HEK293 (cell line): ENCODE results near the gene TMEM88.

ENCODE experiments used
- EGR2 ChIP-seq: fragments of 450-650 bp; formaldehyde crosslinking; IDR thresholded peaks from 2 replicates; pipeline ENCODE4 v1.5.1; 2016; ENCODE audit warnings: low read depth, missing biosample characterization, missing genetic modification characterization
- GFI1B ChIP-seq: fragments of 450-650 bp; formaldehyde crosslinking; IDR thresholded peaks from 2 replicates; pipeline ENCODE4 v1.5.1; 2016; ENCODE audit warnings: missing biosample characterization, missing genetic modification characterization
- KLF16 ChIP-seq: fragments of 450-650 bp; formaldehyde crosslinking; IDR thresholded peaks from 2 replicates; pipeline ENCODE4 v1.5.1; 2017; ENCODE audit warnings: missing biosample characterization, missing genetic modification characterization
- KLF8 ChIP-seq: fragments of 450-650 bp; formaldehyde crosslinking; IDR thresholded peaks from 2 replicates; pipeline ENCODE4 v1.5.1; 2016; ENCODE audit warnings: missing biosample characterization, missing genetic modification characterization
- OVOL3 ChIP-seq: fragments of 450-650 bp; formaldehyde crosslinking; IDR thresholded peaks from 2 replicates; pipeline ENCODE4 v1.5.1; 2016; ENCODE audit warnings: missing biosample characterization, missing genetic modification characterization
- SALL2 ChIP-seq: fragments of 450-650 bp; formaldehyde crosslinking; IDR thresholded peaks from 2 replicates; pipeline ENCODE4 v1.5.0; 2017; ENCODE audit warnings: missing biosample characterization, mild to moderate bottlenecking, missing genetic modification characterization, borderline replicate concordance
- YY2 ChIP-seq: fragments of 450-650 bp; formaldehyde crosslinking; IDR thresholded peaks from 2 replicates; pipeline ENCODE4 v1.5.1; 2016; ENCODE audit warnings: missing biosample characterization, missing genetic modification characterization
- ZBTB17 ChIP-seq: fragments of 450-650 bp; formaldehyde crosslinking; IDR thresholded peaks from 2 replicates; pipeline ENCODE4 v1.5.1; 2016; ENCODE audit warnings: missing biosample characterization, missing genetic modification characterization
- ZBTB21 ChIP-seq: fragments of 450-650 bp; formaldehyde crosslinking; IDR thresholded peaks from 2 replicates; pipeline ENCODE4 v1.5.1; 2017; ENCODE audit warnings: missing biosample characterization, missing genetic modification characterization
- ZFP37 ChIP-seq: fragments of 450-650 bp; formaldehyde crosslinking; IDR thresholded peaks from 2 replicates; pipeline ENCODE4 v1.5.1; 2016; ENCODE audit warnings: missing biosample characterization, missing genetic modification characterization
- ZNF133 ChIP-seq: fragments of 450-650 bp; formaldehyde crosslinking; IDR thresholded peaks from 2 replicates; pipeline ENCODE4 v1.5.1; 2016; ENCODE audit warnings: missing biosample characterization, missing genetic modification characterization
- ZNF140 ChIP-seq: fragments of 450-650 bp; formaldehyde crosslinking; IDR thresholded peaks from 2 replicates; pipeline ENCODE4 v1.5.1; 2016; ENCODE audit warnings: missing biosample characterization, missing genetic modification characterization
- ZNF155 ChIP-seq: fragments of 450-650 bp; formaldehyde crosslinking; IDR thresholded peaks from 2 replicates; pipeline ENCODE4 v1.5.1; 2016; ENCODE audit warnings: missing biosample characterization, missing genetic modification characterization
- ZNF157 ChIP-seq: fragments of 450-650 bp; formaldehyde crosslinking; IDR thresholded peaks from 2 replicates; pipeline ENCODE4 v1.5.1; 2016; ENCODE audit warnings: missing biosample characterization, missing genetic modification characterization
- ZNF16 ChIP-seq: fragments of 450-650 bp; formaldehyde crosslinking; IDR thresholded peaks from 2 replicates; pipeline ENCODE4 v1.5.1; 2016; ENCODE audit warnings: low read depth, missing biosample characterization, missing genetic modification characterization
- ZNF19 ChIP-seq: fragments of 450-650 bp; formaldehyde crosslinking; IDR thresholded peaks from 2 replicates; pipeline ENCODE4; 2016; ENCODE audit warnings: missing biosample characterization, missing genetic modification characterization, low read depth
- ZNF2 ChIP-seq: fragments of 450-650 bp; formaldehyde crosslinking; IDR thresholded peaks from 2 replicates; pipeline ENCODE4 v1.5.1; 2016; ENCODE audit warnings: missing biosample characterization, missing genetic modification characterization
- ZNF211 ChIP-seq: fragments of 450-650 bp; formaldehyde crosslinking; IDR thresholded peaks from 2 replicates; pipeline ENCODE4 v1.5.1; 2016; ENCODE audit warnings: low read depth, missing biosample characterization, missing genetic modification characterization
- ZNF248 ChIP-seq: fragments of 450-650 bp; formaldehyde crosslinking; IDR thresholded peaks from 2 replicates; pipeline ENCODE4 v1.5.1; 2017; ENCODE audit warnings: missing biosample characterization, missing genetic modification characterization
- ZNF292 ChIP-seq: fragments of 450-650 bp; formaldehyde crosslinking; IDR thresholded peaks from 2 replicates; pipeline ENCODE4 v1.5.1; 2016; ENCODE audit warnings: low read depth, missing biosample characterization, missing genetic modification characterization, borderline replicate concordance
- ZNF302 ChIP-seq: fragments of 450-650 bp; formaldehyde crosslinking; IDR thresholded peaks from 2 replicates; pipeline ENCODE4 v1.5.1; 2016; ENCODE audit warnings: missing biosample characterization, missing genetic modification characterization, low read depth
- ZNF341 ChIP-seq: fragments of 450-650 bp; formaldehyde crosslinking; IDR thresholded peaks from 2 replicates; pipeline ENCODE4; 2016; ENCODE audit warnings: low read depth, missing biosample characterization, missing genetic modification characterization
- ZNF521 ChIP-seq: fragments of 450-650 bp; formaldehyde crosslinking; IDR thresholded peaks from 2 replicates; pipeline ENCODE4 v1.5.1; 2017; ENCODE audit warnings: missing biosample characterization, mild to moderate bottlenecking, missing genetic modification characterization
- ZNF530 ChIP-seq: fragments of 450-650 bp; formaldehyde crosslinking; IDR thresholded peaks from 2 replicates; pipeline ENCODE4 v1.5.1; 2016; ENCODE audit warnings: low read depth, missing biosample characterization, missing genetic modification characterization
- ZNF548 ChIP-seq: fragments of 450-650 bp; formaldehyde crosslinking; IDR thresholded peaks from 2 replicates; pipeline ENCODE4 v1.5.1; 2016; ENCODE audit warnings: missing biosample characterization, missing genetic modification characterization
- ZNF558 ChIP-seq: fragments of 450-650 bp; formaldehyde crosslinking; IDR thresholded peaks from 2 replicates; pipeline ENCODE4 v1.5.1; 2016; ENCODE audit warnings: missing biosample characterization, missing genetic modification characterization
- ZNF561 ChIP-seq: fragments of 450-650 bp; IDR thresholded peaks from 2 replicates; pipeline ENCODE4 v1.5.1; 2018; ENCODE audit warnings: missing biosample characterization, missing genetic modification characterization, borderline replicate concordance
- ZNF610 ChIP-seq: fragments of 450-650 bp; formaldehyde crosslinking; IDR thresholded peaks from 2 replicates; pipeline ENCODE4 v1.5.1; 2016; ENCODE audit warnings: missing biosample characterization, missing genetic modification characterization, borderline replicate concordance
- ZNF623 ChIP-seq: fragments of 450-650 bp; formaldehyde crosslinking; IDR thresholded peaks from 2 replicates; pipeline ENCODE4 v1.5.1; 2016; ENCODE audit warnings: missing biosample characterization, missing genetic modification characterization
- ZNF629 ChIP-seq: fragments of 450-650 bp; formaldehyde crosslinking; IDR thresholded peaks from 2 replicates; pipeline ENCODE4 v1.5.1; 2017; ENCODE audit warnings: missing biosample characterization, missing genetic modification characterization
- ZNF660 ChIP-seq: fragments of 450-650 bp; IDR thresholded peaks from 2 replicates; pipeline ENCODE4 v1.5.1; 2018; ENCODE audit warnings: missing biosample characterization, mild to moderate bottlenecking, missing genetic modification characterization
- ZNF707 ChIP-seq: fragments of 450-650 bp; formaldehyde crosslinking; IDR thresholded peaks from 2 replicates; pipeline ENCODE4 v1.5.1; 2016; ENCODE audit warnings: missing biosample characterization, missing genetic modification characterization
- ZNF791 ChIP-seq: fragments of 450-650 bp; formaldehyde crosslinking; IDR thresholded peaks from 2 replicates; pipeline ENCODE4 v1.5.1; 2016; ENCODE audit warnings: missing biosample characterization, missing genetic modification characterization
- TF ChIP-seq, protein P1 (sequence below): IDR thresholded peaks from 2 replicates; pipeline ENCODE4 v1.6.1; 2011; ENCODE audit warnings: mild to moderate bottlenecking, low read depth, low read length, borderline replicate concordance
- TF ChIP-seq, protein P2 (sequence below): fragments of 450-650 bp; formaldehyde crosslinking; IDR thresholded peaks from 2 replicates; pipeline ENCODE4 v1.5.1; 2016; ENCODE audit warnings: missing biosample characterization, missing genetic modification characterization
- TF ChIP-seq, protein P3 (sequence below): fragments of 450-650 bp; formaldehyde crosslinking; IDR thresholded peaks from 2 replicates; pipeline ENCODE4 v1.5.1; 2016; ENCODE audit warnings: missing biosample characterization, missing genetic modification characterization, borderline replicate concordance

Gene TMEM88

DNA sequence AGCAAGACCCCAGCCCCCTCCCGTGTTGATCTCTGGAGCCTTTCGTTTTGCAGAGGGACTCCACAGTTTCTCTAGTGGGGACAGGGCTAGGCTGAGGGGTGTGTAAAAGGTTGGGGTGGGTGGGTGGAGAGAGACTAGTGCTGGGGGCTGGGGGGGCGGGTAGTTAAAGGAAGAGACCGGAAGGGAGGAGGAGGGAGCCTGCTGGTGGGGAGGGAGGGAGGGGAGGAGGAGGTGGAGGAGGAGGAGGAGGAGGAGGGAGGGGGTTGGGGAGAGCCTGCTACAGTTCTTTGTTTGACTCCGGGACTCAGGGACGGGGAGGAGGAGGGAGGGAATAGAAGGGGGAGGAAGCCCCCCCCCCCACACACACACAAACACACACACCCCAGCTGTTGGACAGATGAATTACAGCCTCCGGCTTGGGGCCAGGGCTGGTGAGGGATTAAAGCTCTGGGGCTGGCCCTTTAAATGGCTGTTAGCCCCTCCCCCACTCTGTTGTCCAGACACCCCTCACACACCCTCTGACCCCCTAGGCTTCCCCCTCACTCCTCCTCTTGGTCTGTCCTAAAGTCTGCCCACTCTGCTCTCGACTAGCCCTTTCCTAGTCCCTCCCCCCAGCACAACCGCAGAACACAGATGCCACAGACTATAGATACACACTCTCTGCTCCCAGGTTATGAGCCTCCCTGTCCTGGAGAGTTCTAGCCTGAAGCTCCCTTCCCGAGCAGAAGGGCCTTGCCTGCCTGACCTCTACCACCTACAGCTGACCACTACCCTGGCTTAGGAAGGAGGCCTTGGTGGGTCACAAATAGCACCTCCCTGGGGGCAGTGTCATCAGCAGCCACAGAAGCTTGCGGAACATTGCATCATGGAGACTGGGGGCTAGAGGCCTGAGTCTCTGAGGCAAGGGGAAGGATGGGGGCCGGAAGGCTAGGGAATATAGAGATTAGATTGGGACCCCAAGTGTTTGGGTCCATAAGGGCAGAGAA, 16.5 kb upstream of the TMEM88 start (continued):
- TF ChIP-seq ZNF211 (tag by site-specific recombination) (no peak), GFI1B (tag by site-specific recombination) (no peak), ZNF133 (tag by site-specific recombination) (no peak), ZBTB17 (tag by site-specific recombination) (peak; percentile 98), ZNF629 (tag by site-specific recombination) (no peak), ZNF341 (tag by site-specific recombination) (peak; percentile 93), ZBTB21 (tag by site-specific recombination) (no peak), ZNF19 (tag by site-specific recombination) (no peak), ZNF140 (tag by site-specific recombination) (no peak), ZNF155 (no peak), ZNF248 (no peak), EGR2 (peak; percentile 82), ZNF157 (no peak; the same call in 1 of the 2 replicates), ZNF16 (tag by site-specific recombination) (no peak), ZFP37 (tag by site-specific recombination) (no peak), ZNF292 (no peak), ZNF548 (tag by site-specific recombination) (no peak), ZNF561 (tag by site-specific recombination) (no peak), ZNF558 (no peak), ZNF610 (tag by site-specific recombination) (no peak), OVOL3 (tag by site-specific recombination) (no peak), ZNF530 (tag by site-specific recombination) (no peak), ZNF521 (no peak), KLF16 (peak; percentile 58), SALL2 (no peak), ZNF791 (tag by site-specific recombination) (no peak), ZNF660 (tag by site-specific recombination) (no peak), KLF8 (no peak), ZNF707 (tag by site-specific recombination) (no peak), YY2 (tag by site-specific recombination) (no peak), ZNF2 (tag by site-specific recombination) (no peak), ZNF302 (tag by site-specific recombination) (no peak), ZNF623 (tag by site-specific recombination) (no peak)
- TF ChIP-seq, protein P1, sequence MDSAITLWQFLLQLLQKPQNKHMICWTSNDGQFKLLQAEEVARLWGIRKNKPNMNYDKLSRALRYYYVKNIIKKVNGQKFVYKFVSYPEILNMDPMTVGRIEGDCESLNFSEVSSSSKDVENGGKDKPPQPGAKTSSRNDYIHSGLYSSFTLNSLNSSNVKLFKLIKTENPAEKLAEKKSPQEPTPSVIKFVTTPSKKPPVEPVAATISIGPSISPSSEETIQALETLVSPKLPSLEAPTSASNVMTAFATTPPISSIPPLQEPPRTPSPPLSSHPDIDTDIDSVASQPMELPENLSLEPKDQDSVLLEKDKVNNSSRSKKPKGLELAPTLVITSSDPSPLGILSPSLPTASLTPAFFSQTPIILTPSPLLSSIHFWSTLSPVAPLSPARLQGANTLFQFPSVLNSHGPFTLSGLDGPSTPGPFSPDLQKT, result no peak
- TF ChIP-seq, protein P2, sequence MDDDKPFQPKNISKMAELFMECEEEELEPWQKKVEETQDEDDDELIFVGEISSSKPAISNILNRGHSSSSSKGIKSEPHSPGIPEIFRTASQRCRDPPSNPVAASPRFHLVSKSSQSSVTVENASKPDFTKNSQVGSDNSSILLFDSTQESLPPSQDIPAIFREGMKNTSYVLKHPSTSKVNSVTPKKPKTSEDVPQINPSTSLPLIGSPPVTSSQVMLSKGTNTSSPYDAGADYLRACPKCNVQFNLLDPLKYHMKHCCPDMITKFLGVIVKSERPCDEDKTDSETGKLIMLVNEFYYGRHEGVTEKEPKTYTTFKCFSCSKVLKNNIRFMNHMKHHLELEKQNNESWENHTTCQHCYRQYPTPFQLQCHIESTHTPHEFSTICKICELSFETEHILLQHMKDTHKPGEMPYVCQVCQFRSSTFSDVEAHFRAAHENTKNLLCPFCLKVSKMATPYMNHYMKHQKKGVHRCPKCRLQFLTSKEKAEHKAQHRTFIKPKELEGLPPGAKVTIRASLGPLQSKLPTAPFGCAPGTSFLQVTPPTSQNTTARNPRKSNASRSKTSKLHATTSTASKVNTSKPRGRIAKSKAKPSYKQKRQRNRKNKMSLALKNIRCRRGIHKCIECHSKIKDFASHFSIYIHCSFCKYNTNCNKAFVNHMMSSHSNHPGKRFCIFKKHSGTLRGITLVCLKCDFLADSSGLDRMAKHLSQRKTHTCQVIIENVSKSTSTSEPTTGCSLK (tag by site-specific recombination), result no peak
- TF ChIP-seq, protein P3, sequence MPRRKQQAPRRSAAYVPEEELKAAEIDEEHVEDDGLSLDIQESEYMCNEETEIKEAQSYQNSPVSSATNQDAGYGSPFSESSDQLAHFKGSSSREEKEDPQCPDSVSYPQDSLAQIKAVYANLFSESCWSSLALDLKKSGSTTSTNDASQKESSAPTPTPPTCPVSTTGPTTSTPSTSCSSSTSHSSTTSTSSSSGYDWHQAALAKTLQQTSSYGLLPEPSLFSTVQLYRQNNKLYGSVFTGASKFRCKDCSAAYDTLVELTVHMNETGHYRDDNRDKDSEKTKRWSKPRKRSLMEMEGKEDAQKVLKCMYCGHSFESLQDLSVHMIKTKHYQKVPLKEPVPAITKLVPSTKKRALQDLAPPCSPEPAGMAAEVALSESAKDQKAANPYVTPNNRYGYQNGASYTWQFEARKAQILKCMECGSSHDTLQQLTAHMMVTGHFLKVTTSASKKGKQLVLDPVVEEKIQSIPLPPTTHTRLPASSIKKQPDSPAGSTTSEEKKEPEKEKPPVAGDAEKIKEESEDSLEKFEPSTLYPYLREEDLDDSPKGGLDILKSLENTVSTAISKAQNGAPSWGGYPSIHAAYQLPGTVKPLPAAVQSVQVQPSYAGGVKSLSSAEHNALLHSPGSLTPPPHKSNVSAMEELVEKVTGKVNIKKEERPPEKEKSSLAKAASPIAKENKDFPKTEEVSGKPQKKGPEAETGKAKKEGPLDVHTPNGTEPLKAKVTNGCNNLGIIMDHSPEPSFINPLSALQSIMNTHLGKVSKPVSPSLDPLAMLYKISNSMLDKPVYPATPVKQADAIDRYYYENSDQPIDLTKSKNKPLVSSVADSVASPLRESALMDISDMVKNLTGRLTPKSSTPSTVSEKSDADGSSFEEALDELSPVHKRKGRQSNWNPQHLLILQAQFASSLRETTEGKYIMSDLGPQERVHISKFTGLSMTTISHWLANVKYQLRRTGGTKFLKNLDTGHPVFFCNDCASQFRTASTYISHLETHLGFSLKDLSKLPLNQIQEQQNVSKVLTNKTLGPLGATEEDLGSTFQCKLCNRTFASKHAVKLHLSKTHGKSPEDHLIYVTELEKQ (tag by site-specific recombination), result no peak
